ENCODE data around the gene MOV10. TPM values are rescaled to one million over a fixed set of nuclear protein-coding genes. Genes with fewer than 3 reads are reported as not detected.

Gene MOV10
- total and polyA plus RNA-seq, 10 of the 15 experiments (the other 5 are each of a cell fraction or from before 2014, with no cell fraction given) = 21.0 to 80.3 (median 49.8) TPM

DNA sequence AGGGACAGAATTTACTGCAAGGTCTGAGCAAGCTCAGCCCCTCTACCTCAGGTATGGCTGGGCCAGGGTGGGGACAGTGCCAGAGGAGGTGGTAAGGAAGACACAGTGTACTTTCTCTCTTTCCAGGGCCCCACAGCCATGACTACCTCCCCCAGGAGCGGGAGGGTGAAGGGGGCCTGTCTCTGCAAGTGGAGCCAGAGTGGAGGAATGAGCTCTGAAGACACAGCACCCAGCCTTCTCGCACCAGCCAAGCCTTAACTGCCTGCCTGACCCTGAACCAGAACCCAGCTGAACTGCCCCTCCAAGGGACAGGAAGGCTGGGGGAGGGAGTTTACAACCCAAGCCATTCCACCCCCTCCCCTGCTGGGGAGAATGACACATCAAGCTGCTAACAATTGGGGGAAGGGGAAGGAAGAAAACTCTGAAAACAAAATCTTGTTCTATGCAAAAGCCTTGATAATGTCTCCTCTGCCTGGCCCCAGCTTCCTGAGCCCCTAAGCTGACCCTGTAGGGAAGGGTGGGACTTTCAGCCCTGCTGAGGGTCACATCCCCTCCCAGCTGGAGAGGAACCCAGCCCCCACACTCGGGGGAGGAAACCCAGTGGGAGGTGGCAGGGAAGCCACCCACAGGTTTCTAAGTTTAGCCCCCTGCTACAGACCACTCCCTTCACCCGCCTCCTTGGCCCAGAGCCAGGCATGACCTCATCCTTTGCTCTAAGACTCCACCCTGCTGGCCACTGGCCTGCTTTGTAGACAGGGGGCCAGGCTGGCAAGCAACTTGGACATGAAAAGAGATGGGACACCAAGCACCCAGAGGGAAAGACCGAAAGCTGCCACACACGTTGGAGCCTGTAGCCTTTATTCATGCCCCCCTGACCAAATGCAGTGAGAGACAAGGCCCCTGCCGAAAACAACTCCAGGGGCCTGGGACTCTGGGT is 26.1 kb downstream of the MOV10 start (continued):
- TF ChIP-seq MTA3 (IDR thresholded peaks at IDR 0.05; ENCODE audit: borderline replicate concordance, low read length) (no peak), HCFC1 (IDR thresholded peaks at IDR 0.05; ENCODE audit: low read length) (no peak), NR2C2 (IDR thresholded peaks at IDR 0.05; ENCODE audit: borderline replicate concordance, control insufficient read depth, insufficient read length, low read depth) (no peak), ATF7 (IDR thresholded peaks at IDR 0.05; ENCODE audit: low read depth) (peak; percentile 98), PAX8 (IDR thresholded peaks at IDR 0.05) (no peak), BACH1 (IDR thresholded peaks at IDR 0.05; ENCODE audit: borderline replicate concordance) (no peak; the same call in 1 of the 2 replicates), TBL1XR1 (IDR thresholded peaks at IDR 0.05; ENCODE audit: low read depth, low read length) (peak; percentile 19; the same call in 1 of the 2 replicates), PML (IDR thresholded peaks at IDR 0.05; ENCODE audit: low read length) (peak; percentile 70), FOXM1 (IDR thresholded peaks at IDR 0.05; ENCODE audit: low read depth, low read length) (0 out of 2 replicates have a peak, but pooled peaks have one; percentile 31), NR2F1 (conservative IDR thresholded peaks at IDR 0.05) (peak; percentile 42), MYB (IDR thresholded peaks at IDR 0.05; ENCODE audit: borderline replicate concordance, low read depth, low read length) (no peak), TARDBP (IDR thresholded peaks at IDR 0.05; ENCODE audit: borderline replicate concordance) (no peak), DPF2 (IDR thresholded peaks at IDR 0.05) (peak; percentile 72), NRF1 (conservative IDR thresholded peaks at IDR 0.05; ENCODE audit: low read depth, low read length) (no peak), POLR2A (IDR thresholded peaks at IDR 0.05; ENCODE audit: low read depth, low read length) (0 out of 2 replicates have a peak, but pooled peaks have one; percentile 56), RB1 (IDR thresholded peaks at IDR 0.05; ENCODE audit: borderline replicate concordance) (no peak), RBBP5 (conservative IDR thresholded peaks at IDR 0.05) (no peak), LARP7 (IDR thresholded peaks at IDR 0.05) (no peak; the same call in 1 of the 2 replicates), TCF7 (IDR thresholded peaks at IDR 0.05; ENCODE audit: borderline replicate concordance) (no peak), YY1 (IDR thresholded peaks at IDR 0.05; ENCODE audit: low read depth, low read length) (peak; percentile 1; the same call in 1 of the 2 replicates), MXI1 (IDR thresholded peaks at IDR 0.05; ENCODE audit: low read depth, low read length) (no peak), NFYA (IDR thresholded peaks at IDR 0.05; ENCODE audit: borderline replicate concordance, low read depth, low read length) (no peak)
- TF ChIP-seq, protein P1, sequence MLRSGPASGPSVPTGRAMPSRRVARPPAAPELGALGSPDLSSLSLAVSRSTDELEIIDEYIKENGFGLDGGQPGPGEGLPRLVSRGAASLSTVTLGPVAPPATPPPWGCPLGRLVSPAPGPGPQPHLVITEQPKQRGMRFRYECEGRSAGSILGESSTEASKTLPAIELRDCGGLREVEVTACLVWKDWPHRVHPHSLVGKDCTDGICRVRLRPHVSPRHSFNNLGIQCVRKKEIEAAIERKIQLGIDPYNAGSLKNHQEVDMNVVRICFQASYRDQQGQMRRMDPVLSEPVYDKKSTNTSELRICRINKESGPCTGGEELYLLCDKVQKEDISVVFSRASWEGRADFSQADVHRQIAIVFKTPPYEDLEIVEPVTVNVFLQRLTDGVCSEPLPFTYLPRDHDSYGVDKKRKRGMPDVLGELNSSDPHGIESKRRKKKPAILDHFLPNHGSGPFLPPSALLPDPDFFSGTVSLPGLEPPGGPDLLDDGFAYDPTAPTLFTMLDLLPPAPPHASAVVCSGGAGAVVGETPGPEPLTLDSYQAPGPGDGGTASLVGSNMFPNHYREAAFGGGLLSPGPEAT (IDR thresholded peaks at IDR 0.05; ENCODE audit: low read depth) = 0 out of 2 replicates have a peak, but pooled peaks have one; percentile 44
- TF ChIP-seq, protein P2, sequence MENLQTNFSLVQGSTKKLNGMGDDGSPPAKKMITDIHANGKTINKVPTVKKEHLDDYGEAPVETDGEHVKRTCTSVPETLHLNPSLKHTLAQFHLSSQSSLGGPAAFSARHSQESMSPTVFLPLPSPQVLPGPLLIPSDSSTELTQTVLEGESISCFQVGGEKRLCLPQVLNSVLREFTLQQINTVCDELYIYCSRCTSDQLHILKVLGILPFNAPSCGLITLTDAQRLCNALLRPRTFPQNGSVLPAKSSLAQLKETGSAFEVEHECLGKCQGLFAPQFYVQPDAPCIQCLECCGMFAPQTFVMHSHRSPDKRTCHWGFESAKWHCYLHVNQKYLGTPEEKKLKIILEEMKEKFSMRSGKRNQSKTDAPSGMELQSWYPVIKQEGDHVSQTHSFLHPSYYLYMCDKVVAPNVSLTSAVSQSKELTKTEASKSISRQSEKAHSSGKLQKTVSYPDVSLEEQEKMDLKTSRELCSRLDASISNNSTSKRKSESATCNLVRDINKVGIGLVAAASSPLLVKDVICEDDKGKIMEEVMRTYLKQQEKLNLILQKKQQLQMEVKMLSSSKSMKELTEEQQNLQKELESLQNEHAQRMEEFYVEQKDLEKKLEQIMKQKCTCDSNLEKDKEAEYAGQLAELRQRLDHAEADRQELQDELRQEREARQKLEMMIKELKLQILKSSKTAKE (IDR thresholded peaks at IDR 0.05; ENCODE audit: low read depth, poor library complexity, severe bottlenecking) = peak; percentile 67
- TF ChIP-seq, protein P3, sequence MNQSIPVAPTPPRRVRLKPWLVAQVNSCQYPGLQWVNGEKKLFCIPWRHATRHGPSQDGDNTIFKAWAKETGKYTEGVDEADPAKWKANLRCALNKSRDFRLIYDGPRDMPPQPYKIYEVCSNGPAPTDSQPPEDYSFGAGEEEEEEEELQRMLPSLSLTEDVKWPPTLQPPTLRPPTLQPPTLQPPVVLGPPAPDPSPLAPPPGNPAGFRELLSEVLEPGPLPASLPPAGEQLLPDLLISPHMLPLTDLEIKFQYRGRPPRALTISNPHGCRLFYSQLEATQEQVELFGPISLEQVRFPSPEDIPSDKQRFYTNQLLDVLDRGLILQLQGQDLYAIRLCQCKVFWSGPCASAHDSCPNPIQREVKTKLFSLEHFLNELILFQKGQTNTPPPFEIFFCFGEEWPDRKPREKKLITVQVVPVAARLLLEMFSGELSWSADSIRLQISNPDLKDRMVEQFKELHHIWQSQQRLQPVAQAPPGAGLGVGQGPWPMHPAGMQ (IDR thresholded peaks at IDR 0.05; ENCODE audit: borderline replicate concordance) = no peak
- TF ChIP-seq, protein P4, sequence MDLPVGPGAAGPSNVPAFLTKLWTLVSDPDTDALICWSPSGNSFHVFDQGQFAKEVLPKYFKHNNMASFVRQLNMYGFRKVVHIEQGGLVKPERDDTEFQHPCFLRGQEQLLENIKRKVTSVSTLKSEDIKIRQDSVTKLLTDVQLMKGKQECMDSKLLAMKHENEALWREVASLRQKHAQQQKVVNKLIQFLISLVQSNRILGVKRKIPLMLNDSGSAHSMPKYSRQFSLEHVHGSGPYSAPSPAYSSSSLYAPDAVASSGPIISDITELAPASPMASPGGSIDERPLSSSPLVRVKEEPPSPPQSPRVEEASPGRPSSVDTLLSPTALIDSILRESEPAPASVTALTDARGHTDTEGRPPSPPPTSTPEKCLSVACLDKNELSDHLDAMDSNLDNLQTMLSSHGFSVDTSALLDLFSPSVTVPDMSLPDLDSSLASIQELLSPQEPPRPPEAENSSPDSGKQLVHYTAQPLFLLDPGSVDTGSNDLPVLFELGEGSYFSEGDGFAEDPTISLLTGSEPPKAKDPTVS (IDR thresholded peaks at IDR 0.05; ENCODE audit: low read depth, low read length) = no peak

Measured in GM12878 (cell line).